ENCODE data around the gene EID1.
"Not testable (repeated sequence)": the region's sequence is repeated elsewhere in the genome, so short reads cannot be mapped to it uniquely, and the experiment has no call there.

Gene EID1, protein sequence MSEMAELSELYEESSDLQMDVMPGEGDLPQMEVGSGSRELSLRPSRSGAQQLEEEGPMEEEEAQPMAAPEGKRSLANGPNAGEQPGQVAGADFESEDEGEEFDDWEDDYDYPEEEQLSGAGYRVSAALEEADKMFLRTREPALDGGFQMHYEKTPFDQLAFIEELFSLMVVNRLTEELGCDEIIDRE

DNA sequence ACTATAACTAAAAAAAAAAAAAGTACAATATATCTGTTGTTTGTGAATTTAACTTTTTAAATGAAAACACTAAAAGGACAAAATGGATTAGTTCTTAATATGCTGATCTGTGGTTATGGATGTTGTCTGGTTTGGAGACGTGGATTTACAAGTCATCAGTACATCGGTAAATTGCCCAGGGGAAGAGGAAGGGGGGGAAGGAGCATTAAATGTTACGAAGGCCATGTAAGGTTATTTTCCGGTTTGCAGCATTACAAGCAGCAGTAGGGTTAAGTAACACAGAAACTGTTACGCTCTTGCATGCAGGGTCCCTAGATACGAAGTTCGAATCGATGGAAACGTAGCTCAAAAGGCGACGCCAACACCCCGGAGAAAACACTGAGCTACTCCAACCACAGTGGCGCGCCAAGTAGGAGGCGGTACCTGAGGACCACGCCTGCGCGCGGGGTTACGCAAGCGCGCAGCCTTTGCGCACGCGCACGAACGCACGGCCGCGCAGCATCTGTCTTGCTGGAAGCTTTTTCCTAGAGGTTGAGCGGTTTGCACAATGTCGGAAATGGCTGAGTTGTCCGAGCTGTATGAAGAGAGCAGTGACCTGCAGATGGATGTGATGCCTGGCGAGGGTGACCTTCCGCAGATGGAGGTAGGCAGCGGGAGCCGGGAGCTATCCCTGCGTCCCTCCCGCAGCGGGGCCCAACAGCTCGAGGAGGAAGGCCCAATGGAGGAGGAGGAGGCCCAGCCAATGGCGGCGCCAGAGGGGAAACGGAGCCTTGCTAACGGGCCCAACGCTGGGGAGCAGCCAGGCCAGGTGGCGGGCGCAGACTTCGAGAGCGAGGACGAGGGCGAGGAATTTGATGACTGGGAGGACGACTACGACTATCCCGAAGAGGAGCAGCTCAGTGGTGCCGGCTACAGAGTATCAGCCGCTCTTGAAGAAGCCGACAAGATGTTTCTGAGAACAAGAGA lies at the start of gene EID1:
Gene EID1 (plus strand): TSS at position 505 of the 966 bp plus-strand sequence. CDS start 43 bp downstream, at position 548.
- DNase-seq = peak; percentile 85

GRCh38 chr15:48828471-48828870 lies 49.5 kb upstream of the EID1 start:
- no peak for DNase-seq

DNA sequence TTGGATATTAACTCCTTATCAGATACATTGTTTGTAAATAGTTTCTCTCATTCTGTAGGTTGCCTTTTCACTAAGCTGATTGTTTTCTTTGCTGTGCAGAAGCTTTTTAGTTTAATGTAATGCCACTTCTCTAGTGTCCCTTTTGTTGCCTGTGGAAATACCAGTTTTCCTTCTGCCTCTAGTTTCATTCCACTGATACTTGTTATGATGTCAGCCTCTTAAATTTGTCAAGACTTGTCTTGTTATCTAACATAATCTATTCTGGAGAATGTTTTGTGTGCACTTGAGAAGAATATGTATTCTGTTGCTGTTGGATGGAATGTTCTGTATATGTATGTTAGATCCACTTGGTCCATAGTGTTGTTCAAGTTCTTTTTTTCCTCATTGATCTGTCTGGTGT lies 49.0 kb upstream of the EID1 start:
- DNase-seq = no peak

DNA sequence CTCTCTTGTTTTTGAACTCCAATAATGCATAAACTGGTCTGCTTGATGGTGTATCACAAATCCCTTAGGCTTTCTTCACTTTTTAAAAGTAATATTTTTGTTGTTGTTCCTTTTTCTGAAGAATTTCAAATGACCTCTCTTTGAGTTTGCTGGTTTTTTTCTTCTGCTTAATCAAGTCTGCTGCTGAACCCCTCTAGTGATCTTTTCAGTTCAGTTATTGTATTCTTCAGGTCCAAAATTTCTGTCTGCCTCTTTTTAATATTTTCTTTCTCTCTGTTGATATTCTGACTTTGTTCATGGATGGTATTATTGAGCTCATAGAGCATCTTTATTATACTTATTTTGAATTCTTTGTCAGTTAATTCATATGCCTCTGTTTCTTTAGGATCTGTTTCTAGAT lies 45.3 kb upstream of the EID1 start:
- no peak for DNase-seq

GRCh38 chr15:48833526-48834239 lies 44.3 kb upstream of the EID1 start:
- no peak for DNase-seq

DNA sequence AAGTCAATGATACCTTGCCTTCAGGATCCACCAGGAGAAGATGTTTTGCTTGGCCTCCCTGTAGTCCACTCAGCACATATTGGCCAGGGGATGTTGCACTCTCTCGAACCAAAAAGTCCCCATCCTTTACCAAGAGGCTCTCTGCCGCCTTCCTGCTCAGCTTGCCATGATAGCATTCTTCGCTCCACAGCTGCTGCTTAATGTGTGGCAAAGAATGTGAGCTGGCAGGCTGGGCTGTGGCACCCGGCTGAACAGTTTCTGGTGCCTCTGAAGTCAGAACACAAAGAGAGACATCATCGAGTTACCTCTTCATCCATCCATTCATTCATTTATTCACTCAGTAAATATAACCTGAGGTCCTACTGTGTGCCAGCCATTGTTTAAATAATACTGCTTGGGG lies 43.2 kb upstream of the EID1 start:
- no peak for DNase-seq

DNA sequence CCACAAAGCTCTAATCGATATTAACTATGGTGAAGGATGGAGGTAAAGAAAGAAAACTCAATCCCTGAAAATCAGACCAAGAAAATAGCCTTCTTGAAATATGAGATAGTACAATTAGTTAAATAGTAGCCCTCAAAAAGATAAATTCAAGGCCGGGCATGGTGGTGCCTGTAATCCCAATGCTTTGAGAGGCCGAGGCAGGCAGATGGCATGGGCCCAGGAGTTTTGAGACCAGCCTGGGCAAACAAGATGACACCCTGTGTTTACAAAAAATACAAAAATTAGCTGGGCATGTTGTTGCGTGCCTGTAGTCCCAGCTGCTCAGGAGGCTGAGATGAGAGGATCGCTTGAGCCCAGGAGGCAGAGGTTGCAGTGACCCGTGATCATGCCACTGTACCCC lies 35.4 kb upstream of the EID1 start:
- DNase-seq = no peak

- no peak for DNase-seq
Observed at GRCh38 chr15:48845123-48845522, 32.8 kb upstream of the EID1 start.

DNA sequence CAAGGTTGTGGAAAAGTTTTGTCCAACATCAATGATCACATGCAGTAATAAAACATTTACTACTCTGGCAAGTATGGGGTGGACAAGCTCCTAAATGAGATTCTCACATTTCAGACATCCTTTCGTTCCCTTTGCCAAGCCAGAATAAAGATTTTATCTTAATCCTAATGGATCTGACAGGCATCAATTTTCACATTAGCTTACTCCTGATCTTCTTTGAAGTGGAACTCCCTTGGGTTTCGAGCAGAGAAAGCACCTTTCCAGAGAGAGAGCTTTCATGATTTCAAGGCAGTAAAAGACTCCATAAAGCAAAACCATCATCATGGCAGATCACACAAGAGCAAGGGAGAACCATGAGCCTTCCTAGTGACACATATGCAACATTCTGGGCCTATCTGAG lies 27.3 kb upstream of the EID1 start:
- DNase-seq = no peak

- DNase-seq = no peak
Observed at GRCh38 chr15:48851956-48852355, 26.0 kb upstream of the EID1 start.

- DNase-seq = not testable (repeated sequence)
Observed at GRCh38 chr15:48854434-48854833, 23.5 kb upstream of the EID1 start.

- DNase-seq = no peak
Observed at GRCh38 chr15:48855501-48856440, 22.2 kb upstream of the EID1 start.

- no peak for DNase-seq
Observed at GRCh38 chr15:48856942-48857341, 21.0 kb upstream of the EID1 start.

DNA sequence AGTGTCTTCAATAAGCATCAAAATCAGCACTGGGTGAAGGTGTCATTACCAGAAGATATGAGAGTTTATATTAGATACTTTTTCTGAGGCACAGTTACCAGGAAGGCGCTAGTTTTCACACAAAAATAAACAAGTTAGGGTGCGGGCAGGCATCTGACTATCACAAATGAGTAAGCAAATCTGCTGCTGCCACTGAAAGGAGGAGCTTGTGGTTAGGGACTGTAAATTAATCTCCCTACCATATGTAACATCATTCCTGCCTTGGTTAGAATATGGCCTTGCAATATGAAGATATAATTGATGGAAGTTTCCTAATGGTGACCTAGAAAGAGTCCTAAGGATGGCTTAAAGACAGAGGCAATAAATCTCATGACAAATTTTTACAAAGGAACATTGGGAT lies 19.5 kb upstream of the EID1 start:
- DNase-seq = no peak

GRCh38 chr15:48859426-48859825 lies 18.5 kb upstream of the EID1 start:
- DNase-seq = no peak

DNA sequence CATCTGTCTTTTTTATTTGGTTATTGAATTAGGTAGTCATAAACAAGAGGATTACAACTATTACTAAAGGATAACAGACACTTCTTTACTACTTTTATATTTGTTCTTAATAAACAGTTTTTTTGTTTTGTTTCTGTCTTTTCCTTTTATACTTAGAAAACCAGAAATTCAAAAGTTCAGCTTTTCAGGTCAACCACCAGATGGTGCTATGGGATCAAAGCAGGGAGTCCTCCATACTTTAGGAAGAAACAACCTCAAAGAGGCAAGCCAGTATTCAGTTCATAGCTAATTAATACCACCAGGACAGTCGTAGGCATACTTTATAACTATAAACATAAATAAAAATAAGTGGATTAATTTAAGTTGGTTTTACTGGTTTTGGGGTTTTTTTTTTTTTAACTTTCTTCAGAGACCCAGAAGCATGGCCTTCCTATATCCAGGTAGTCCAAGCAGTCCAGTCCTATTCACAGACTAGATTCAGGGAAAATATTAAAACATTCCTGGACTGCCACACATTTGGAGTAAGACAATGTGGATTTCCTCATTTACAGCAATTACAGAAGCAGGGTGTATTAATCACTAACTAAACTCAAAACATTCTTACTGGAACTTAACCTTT lies 16.0 kb upstream of the EID1 start:
- no peak for DNase-seq

DNA sequence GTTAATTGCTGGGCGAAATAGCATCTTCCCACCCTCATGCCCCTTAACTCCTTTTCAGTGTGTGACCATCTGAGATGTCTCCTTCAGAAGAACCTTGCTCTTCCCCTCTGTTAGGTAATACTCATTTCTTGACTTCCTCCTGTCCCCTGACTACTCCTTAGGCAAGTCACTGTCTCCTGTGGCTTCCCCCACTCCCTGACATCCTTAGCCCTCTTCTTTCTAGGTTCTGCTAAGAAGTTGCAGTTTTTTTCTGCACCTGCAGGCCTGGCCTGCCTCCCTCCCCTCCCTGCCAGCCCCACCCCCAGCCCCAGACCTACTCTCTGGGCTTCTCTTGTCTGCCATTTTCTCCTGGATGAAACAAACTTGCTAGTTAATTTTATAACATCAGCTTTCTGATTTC lies 15.2 kb upstream of the EID1 start:
- no peak for DNase-seq

GRCh38 chr15:48865370-48866079 lies 12.4 kb upstream of the EID1 start:
- no peak for DNase-seq

- no peak for DNase-seq
Observed at GRCh38 chr15:48866141-48866563, 11.8 kb upstream of the EID1 start.

DNA sequence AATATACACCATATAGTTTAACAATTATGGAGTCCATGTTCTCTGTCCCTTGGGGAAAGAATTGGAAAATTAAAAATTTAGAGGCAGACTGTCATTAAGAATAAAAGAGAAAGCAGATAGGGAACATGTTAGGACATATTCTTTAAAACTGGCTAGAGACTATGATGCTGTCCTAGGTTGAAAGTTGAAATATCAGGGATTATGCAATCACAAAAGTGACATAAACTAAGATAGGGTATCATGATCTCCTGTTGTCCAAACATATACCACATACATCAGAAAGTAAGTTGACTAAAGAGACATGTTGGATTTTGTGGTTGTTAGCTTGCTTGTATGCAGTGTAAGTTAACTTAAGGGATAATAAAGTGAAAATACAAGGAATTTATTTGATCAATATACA lies 9.9 kb upstream of the EID1 start:
- no peak for DNase-seq

- no peak for DNase-seq
Observed at GRCh38 chr15:48868536-48868935, 9.4 kb upstream of the EID1 start.
